Neutrophil (primary cell): ENCODE data around the gene GPC2.
A peak's percentile ranks its signal among the peaks of the same experiment; 100 is the strongest.

ENCODE experiments used
- H3K27ac ChIP-seq: fragments of 200-600 bp; sonication (generic); 2 replicates; pipeline ENCODE4 v1.5.1; 2016; ENCODE audit warnings: mild to moderate bottlenecking, moderate library complexity
- H3K27me3 ChIP-seq: fragments of 200-600 bp; sonication (generic); 2 replicates; pipeline ENCODE4 v1.6.0; 2016; ENCODE audit warnings: mild to moderate bottlenecking
- H3K36me3 ChIP-seq: fragments of 200-600 bp; sonication (generic); 2 replicates; pipeline ENCODE4 v1.5.1; 2017
- H3K4me1 ChIP-seq, 2 experiments: fragments of 200-600 bp in 1 of 2; sonication (generic) in 1 of 2; 1 replicate in 1 of 2; 2 replicates in 1 of 2; pipeline versions ENCODE4 v1.5.1 to v1.6.1; 2013 to 2016; ENCODE audit warnings: low read depth in 1 of 2, low read length in 1 of 2, mild to moderate bottlenecking in 1 of 2, moderate library complexity in 1 of 2; ENCODE audit not compliant: control insufficient read depth in 1 of 2, insufficient read depth in 1 of 2
- H3K4me3 ChIP-seq, 2 experiments: fragments of 200-600 bp in 1 of 2; sonication (generic) in 1 of 2; 1 replicate in 1 of 2; 2 replicates in 1 of 2; pipeline ENCODE4 v1.5.1; 2013 to 2016; ENCODE audit warnings: low read depth in 1 of 2, low read length in 1 of 2, mild to moderate bottlenecking in 1 of 2, moderate library complexity in 1 of 2
- H3K9me3 ChIP-seq: fragments of 200-600 bp; sonication (generic); 2 replicates; pipeline ENCODE4 v1.5.1; 2016
- TF ChIP-seq, protein P1 (sequence below): fragments of 200-600 bp; sonication (generic); IDR thresholded peaks from 2 replicates; pipeline ENCODE4 v1.5.1; 2016; ENCODE audit warnings: antibody characterized with exemption

GPC2 gene

DNA sequence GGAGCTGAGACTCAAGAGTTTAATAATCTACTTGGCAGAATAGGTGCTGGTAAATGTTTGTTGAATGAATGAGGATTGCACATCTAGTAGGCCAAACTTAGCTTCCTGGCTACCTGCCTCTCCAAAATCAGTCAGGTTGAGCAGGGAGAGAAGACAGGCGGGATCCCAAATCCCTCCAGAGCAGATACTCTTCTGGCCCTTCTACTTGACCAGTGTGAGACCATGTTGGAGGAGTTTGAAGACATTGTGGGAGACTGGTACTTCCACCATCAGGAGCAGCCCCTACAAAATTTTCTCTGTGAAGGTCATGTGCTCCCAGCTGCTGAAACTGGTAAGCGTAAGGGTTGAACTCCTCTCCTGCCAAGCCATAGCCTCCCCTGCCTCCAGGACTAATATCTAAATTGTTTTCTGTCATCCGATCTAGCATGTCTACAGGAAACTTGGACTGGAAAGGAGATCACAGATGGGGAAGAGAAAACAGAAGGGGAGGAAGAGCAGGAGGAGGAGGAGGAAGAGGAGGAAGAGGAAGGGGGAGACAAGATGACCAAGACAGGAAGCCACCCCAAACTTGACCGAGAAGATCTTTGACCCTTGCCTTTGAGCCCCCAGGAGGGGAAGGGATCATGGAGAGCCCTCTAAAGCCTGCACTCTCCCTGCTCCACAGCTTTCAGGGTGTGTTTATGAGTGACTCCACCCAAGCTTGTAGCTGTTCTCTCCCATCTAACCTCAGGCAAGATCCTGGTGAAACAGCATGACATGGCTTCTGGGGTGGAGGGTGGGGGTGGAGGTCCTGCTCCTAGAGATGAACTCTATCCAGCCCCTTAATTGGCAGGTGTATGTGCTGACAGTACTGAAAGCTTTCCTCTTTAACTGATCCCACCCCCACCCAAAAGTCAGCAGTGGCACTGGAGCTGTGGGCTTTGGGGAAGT, 52.6 kb downstream of the GPC2 start:
- Histone ChIP-seq H3K9me3 (no peaks in the 10 kb centered on the region), H3K27ac (peak overlapping the region; percentile 54), H3K4me1 (peaks cover 44 to 51% of the 10 kb centered on the region in 2 experiments), H3K4me3 (no peak overlapping the region), H3K36me3 (no peaks in the 10 kb centered on the region), H3K27me3 (peaks cover 16% of the 10 kb centered on the region)
- TF ChIP-seq, protein P1, sequence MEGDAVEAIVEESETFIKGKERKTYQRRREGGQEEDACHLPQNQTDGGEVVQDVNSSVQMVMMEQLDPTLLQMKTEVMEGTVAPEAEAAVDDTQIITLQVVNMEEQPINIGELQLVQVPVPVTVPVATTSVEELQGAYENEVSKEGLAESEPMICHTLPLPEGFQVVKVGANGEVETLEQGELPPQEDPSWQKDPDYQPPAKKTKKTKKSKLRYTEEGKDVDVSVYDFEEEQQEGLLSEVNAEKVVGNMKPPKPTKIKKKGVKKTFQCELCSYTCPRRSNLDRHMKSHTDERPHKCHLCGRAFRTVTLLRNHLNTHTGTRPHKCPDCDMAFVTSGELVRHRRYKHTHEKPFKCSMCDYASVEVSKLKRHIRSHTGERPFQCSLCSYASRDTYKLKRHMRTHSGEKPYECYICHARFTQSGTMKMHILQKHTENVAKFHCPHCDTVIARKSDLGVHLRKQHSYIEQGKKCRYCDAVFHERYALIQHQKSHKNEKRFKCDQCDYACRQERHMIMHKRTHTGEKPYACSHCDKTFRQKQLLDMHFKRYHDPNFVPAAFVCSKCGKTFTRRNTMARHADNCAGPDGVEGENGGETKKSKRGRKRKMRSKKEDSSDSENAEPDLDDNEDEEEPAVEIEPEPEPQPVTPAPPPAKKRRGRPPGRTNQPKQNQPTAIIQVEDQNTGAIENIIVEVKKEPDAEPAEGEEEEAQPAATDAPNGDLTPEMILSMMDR: no peak

DNA sequence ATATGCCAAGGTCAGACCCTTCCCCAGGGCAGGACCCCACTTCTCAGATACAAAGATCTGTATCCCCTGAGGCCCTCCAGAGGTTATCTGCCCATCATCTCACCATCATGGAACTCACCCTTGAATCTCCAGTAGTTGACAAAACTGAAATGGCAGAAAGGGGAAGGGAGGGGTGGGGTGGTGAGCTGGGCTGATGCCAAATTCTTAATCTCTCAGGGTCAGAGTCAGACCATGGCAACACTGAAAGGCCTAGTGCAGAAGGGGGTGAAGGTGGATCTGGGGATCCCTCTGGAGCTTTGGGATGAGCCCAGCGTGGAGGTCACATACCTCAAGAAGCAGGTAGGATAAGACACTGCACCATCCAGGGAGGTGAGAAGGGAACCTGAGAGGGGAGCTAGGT, 54.6 kb downstream of the GPC2 start:
- Histone ChIP-seq H3K27ac (no peak overlapping the region), H3K4me1 (peaks cover 46 to 53% of the 10 kb centered on the region in 2 experiments)

DNA sequence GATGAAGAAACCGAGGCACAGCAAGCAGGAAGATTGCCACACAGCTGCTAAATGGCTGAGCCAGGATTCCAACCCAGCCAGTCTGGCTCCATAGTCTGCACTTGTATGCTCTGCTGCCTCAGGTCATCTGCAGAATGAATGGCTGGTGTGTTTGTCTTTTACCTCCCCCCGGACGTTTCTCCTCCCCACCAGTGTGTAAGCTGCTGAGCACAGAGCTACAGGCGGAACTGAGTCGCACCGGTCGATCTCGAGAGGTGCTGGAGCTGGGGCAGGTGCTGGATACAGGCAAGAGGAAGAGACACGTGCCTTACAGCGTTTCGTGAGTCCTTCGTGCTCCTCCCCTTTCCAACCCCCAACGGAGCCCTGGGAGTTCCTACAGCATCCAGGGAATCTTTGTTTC, 55.1 kb downstream of the GPC2 start:
- H3K27me3 ChIP-seq: no peaks in the 10 kb centered on the region
- peaks cover 45 to 50% of the 10 kb centered on the region in 2 experiments for H3K4me1 ChIP-seq
- TF ChIP-seq, protein P1: no peak
- H3K9me3 ChIP-seq: no peaks in the 10 kb centered on the region
- no peak overlapping the region for H3K27ac ChIP-seq
- H3K36me3 ChIP-seq: no peaks in the 10 kb centered on the region
- H3K4me3 ChIP-seq: no peak overlapping the region

More for the DNA sequence above, 54.6 kb downstream of the GPC2 start:
- Histone ChIP-seq H3K27me3 (no peaks in the 10 kb centered on the region), H3K4me3 (no peak overlapping the region), H3K9me3 (no peaks in the 10 kb centered on the region), H3K36me3 (no peaks in the 10 kb centered on the region)
- TF ChIP-seq, protein P1: no peak

DNA sequence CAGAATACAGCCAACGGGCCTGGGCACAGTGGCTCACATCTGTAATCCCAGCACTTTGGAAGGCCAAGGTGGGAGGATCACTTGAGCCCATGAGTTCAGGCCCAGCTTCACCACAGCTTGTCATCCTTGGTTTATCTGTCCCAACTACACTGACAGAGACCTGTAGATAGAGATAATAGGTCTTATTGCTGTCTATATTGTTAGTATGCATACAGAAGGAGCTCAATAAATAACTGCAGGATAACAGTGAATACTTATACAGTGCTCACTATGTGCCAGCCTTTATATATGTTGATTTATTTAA, 56.5 kb downstream of the GPC2 start:
- H3K4me3 ChIP-seq: no peak overlapping the region
- TF ChIP-seq, protein P1: no peak
- H3K27me3 ChIP-seq: no peaks in the 10 kb centered on the region
- H3K9me3 ChIP-seq: no peaks in the 10 kb centered on the region
- H3K4me1 ChIP-seq: peaks cover 38 to 39% of the 10 kb centered on the region in 2 experiments
- H3K27ac ChIP-seq: peak overlapping the region; percentile 88
- H3K36me3 ChIP-seq: no peaks in the 10 kb centered on the region

DNA sequence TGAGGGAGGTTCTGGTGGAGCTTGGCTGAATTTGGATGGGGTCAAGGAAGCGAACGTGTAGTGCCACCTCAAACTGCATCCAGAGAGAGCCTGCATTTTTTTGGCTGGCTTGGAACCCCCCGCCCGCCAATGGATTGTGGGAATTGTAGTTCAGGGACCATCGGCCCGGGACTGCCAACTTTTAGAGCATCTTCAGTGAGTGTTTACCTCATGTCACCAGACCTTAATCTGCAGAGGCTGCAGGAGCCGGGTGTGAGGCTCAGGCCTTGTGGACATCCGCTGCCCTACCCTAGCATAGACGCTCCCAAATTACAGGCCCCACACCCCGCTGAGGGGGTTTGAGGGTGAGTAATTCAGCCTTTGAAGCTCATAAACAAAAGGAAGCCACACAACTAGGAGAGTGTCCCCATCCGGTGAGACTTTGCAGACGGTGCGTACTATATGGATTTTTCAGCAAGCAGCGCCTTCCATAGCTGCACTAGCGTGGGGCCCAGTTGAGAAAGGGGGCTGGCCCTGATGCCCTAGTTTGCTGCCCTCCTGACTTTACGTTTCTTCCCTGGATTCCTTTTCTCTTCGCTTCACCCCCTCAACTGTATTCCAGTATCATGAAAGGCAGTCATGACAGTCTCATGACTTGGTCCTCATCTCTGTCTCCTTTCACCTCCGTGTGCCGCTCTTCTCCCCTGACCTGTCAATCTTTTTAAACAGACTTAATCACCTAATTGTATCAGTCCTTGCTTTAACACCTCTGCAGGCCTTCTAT, 57.0 kb downstream of the GPC2 start:
- no peaks in the 10 kb centered on the region for H3K36me3 ChIP-seq
- no peaks in the 10 kb centered on the region for H3K9me3 ChIP-seq
- peak overlapping the region; percentile 83 to 86 for H3K4me3 ChIP-seq
- peak overlapping the region; percentile 88 for H3K27ac ChIP-seq
- no peaks in the 10 kb centered on the region for H3K27me3 ChIP-seq
- peaks cover 33 to 34% of the 10 kb centered on the region in 2 experiments for H3K4me1 ChIP-seq
- TF ChIP-seq, protein P1: no peak
